GM23338 (cell line): Measurements from ENCODE around the gene XPO6. TPM values are rescaled to one million over a fixed set of nuclear protein-coding genes. Genes with fewer than 3 reads are reported as not detected.

Experiments used
- ATAC-seq: fragments of 200-7000 bp; cut with Tn5 transposase; 3 replicates; pipeline ENCODE4 v1.9.1; 2020
- DNase-seq: peaks from one replicate; pipeline ENCODE4 v3.0.0-alpha.2; 2015; ENCODE audit warnings: low spot score
- H2AFZ ChIP-seq: fragments of 200-600 bp; sonication (generic); 2 replicates; pipeline ENCODE4 v1.8.0; 2016; ENCODE audit warnings: antibody characterized with exemption, mild to moderate bottlenecking, moderate library complexity
- H3F3A ChIP-seq: fragments of 200-600 bp; sonication (generic); replicated peaks from 2 replicates; pipeline ENCODE4 v1.8.0; 2017; ENCODE audit warnings: antibody characterized with exemption, mixed run types, low read depth
- H3K27ac ChIP-seq: fragments of 200-600 bp; sonication (generic); 2 replicates; pipeline ENCODE4 v1.6.1; 2016; ENCODE audit warnings: low read depth
- H3K27me3 ChIP-seq: fragments of 200-600 bp; sonication (generic); 2 replicates; pipeline ENCODE4 v1.8.0; 2016; ENCODE audit warnings: mild to moderate bottlenecking, mixed run types, moderate library complexity; ENCODE audit not compliant: insufficient read depth
- H3K36me3 ChIP-seq: fragments of 200-600 bp; sonication (generic); 2 replicates; pipeline ENCODE4 v1.8.0; 2016; ENCODE audit warnings: mild to moderate bottlenecking; ENCODE audit not compliant: insufficient read depth
- H3K4me1 ChIP-seq: fragments of 200-600 bp; sonication (generic); 2 replicates; pipeline ENCODE4 v1.8.0; 2016; ENCODE audit warnings: mild to moderate bottlenecking, moderate library complexity; ENCODE audit not compliant: insufficient read depth
- H3K4me2 ChIP-seq: fragments of 200-600 bp; sonication (generic); 2 replicates; pipeline ENCODE4 v1.7.1; 2017; ENCODE audit warnings: mixed run types
- H3K4me3 ChIP-seq: fragments of 200-600 bp; sonication (generic); 2 replicates; pipeline ENCODE4 v1.6.1; 2016; ENCODE audit warnings: mixed run types
- H3K79me2 ChIP-seq: fragments of 200-600 bp; sonication (generic); replicated peaks from 2 replicates; pipeline ENCODE4 v1.8.0; 2017; ENCODE audit warnings: mild to moderate bottlenecking; ENCODE audit not compliant: insufficient read depth
- H3K9me2 ChIP-seq: fragments of 200-600 bp; sonication (generic); 2 replicates; pipeline ENCODE4 v1.8.0; 2017; ENCODE audit not compliant: insufficient read depth
- H4K20me1 ChIP-seq: fragments of 200-600 bp; sonication (generic); replicated peaks from 2 replicates; pipeline ENCODE4 v1.8.0; 2017; ENCODE audit warnings: mild to moderate bottlenecking; ENCODE audit not compliant: insufficient read depth
- H3K27ac Mint-ChIP-seq: 2 replicates; pipeline ENCODE4 v1.8.0; 2020; ENCODE audit warnings: inconsistent platforms, mild to moderate bottlenecking, moderate library complexity, mixed read lengths
- H3K27me3 Mint-ChIP-seq: 3 replicates; pipeline ENCODE4 v1.8.0; 2022; ENCODE audit warnings: low read depth, mild to moderate bottlenecking, moderate library complexity, mixed read lengths, inconsistent platforms; ENCODE audit not compliant: insufficient read depth, poor library complexity
- H3K36me3 Mint-ChIP-seq: 3 replicates; pipeline ENCODE4 v1.8.0; 2021; ENCODE audit warnings: low read depth, mild to moderate bottlenecking, inconsistent platforms, moderate library complexity, mixed read lengths
- H3K4me1 Mint-ChIP-seq: 3 replicates; pipeline ENCODE4 v1.8.0; 2020; ENCODE audit warnings: mild to moderate bottlenecking, inconsistent platforms, mixed read lengths
- H3K4me3 Mint-ChIP-seq: 3 replicates; pipeline ENCODE4 v1.8.0; 2021; ENCODE audit warnings: moderate library complexity, mild to moderate bottlenecking, inconsistent platforms, mixed read lengths
- H3K9me3 Mint-ChIP-seq: 3 replicates; pipeline ENCODE4 v1.8.0; 2020; ENCODE audit warnings: moderate library complexity, mild to moderate bottlenecking, inconsistent platforms, mixed read lengths
- JUNB ChIP-seq: IDR thresholded peaks from one replicate; pipeline ENCODE4 v1.6.1; 2016; ENCODE audit warnings: antibody characterized with exemption; ENCODE audit not compliant: unreplicated experiment
- NANOG ChIP-seq: IDR thresholded peaks from 2 replicates; pipeline ENCODE4 v1.6.1; 2016; ENCODE audit warnings: antibody characterized with exemption, borderline replicate concordance
- REST ChIP-seq: IDR thresholded peaks from one replicate; pipeline ENCODE4 v1.6.1; 2018; ENCODE audit warnings: antibody characterized with exemption; ENCODE audit not compliant: unreplicated experiment
- STAT1 ChIP-seq: IDR thresholded peaks from one replicate; pipeline ENCODE4 v1.6.1; 2016; ENCODE audit warnings: antibody characterized with exemption; ENCODE audit not compliant: unreplicated experiment
- ZNF331 ChIP-seq: fragments of 250-450 bp; sonication (Bioruptor Pico); IDR thresholded peaks from 2 replicates; pipeline ENCODE4 v1.5.0; 2020; ENCODE audit warnings: low read depth, mild to moderate bottlenecking, moderate library complexity
- polyA plus RNA-seq: library from polyadenylated mRNA; unstranded; fragments of >200 nt; fragmentation: Nextera tagmentation; extraction: Ambion mirVana; gene quantifications from 2 replicates; pipeline ENCODE4 v1.2.1, GENCODE V29; 2016
- total RNA-seq: library from RNA; depleted of rRNA; stranded (reverse); fragments of >200 nt; shearing (Covaris generic); gene quantifications from 2 replicates; pipeline ENCODE4 v1.2.3, GENCODE V29; 2014
- TF ChIP-seq, protein P1 (sequence below): fragments of 250-450 bp; sonication (Bioruptor Pico); IDR thresholded peaks from 2 replicates; pipeline ENCODE4 v1.5.0; 2020; ENCODE audit warnings: mild to moderate bottlenecking, moderate library complexity

Gene XPO6
- total and polyA plus RNA-seq, 2 experiments from 2014 or later: 83.9 to 178 TPM

- TF ChIP-seq, protein P1, sequence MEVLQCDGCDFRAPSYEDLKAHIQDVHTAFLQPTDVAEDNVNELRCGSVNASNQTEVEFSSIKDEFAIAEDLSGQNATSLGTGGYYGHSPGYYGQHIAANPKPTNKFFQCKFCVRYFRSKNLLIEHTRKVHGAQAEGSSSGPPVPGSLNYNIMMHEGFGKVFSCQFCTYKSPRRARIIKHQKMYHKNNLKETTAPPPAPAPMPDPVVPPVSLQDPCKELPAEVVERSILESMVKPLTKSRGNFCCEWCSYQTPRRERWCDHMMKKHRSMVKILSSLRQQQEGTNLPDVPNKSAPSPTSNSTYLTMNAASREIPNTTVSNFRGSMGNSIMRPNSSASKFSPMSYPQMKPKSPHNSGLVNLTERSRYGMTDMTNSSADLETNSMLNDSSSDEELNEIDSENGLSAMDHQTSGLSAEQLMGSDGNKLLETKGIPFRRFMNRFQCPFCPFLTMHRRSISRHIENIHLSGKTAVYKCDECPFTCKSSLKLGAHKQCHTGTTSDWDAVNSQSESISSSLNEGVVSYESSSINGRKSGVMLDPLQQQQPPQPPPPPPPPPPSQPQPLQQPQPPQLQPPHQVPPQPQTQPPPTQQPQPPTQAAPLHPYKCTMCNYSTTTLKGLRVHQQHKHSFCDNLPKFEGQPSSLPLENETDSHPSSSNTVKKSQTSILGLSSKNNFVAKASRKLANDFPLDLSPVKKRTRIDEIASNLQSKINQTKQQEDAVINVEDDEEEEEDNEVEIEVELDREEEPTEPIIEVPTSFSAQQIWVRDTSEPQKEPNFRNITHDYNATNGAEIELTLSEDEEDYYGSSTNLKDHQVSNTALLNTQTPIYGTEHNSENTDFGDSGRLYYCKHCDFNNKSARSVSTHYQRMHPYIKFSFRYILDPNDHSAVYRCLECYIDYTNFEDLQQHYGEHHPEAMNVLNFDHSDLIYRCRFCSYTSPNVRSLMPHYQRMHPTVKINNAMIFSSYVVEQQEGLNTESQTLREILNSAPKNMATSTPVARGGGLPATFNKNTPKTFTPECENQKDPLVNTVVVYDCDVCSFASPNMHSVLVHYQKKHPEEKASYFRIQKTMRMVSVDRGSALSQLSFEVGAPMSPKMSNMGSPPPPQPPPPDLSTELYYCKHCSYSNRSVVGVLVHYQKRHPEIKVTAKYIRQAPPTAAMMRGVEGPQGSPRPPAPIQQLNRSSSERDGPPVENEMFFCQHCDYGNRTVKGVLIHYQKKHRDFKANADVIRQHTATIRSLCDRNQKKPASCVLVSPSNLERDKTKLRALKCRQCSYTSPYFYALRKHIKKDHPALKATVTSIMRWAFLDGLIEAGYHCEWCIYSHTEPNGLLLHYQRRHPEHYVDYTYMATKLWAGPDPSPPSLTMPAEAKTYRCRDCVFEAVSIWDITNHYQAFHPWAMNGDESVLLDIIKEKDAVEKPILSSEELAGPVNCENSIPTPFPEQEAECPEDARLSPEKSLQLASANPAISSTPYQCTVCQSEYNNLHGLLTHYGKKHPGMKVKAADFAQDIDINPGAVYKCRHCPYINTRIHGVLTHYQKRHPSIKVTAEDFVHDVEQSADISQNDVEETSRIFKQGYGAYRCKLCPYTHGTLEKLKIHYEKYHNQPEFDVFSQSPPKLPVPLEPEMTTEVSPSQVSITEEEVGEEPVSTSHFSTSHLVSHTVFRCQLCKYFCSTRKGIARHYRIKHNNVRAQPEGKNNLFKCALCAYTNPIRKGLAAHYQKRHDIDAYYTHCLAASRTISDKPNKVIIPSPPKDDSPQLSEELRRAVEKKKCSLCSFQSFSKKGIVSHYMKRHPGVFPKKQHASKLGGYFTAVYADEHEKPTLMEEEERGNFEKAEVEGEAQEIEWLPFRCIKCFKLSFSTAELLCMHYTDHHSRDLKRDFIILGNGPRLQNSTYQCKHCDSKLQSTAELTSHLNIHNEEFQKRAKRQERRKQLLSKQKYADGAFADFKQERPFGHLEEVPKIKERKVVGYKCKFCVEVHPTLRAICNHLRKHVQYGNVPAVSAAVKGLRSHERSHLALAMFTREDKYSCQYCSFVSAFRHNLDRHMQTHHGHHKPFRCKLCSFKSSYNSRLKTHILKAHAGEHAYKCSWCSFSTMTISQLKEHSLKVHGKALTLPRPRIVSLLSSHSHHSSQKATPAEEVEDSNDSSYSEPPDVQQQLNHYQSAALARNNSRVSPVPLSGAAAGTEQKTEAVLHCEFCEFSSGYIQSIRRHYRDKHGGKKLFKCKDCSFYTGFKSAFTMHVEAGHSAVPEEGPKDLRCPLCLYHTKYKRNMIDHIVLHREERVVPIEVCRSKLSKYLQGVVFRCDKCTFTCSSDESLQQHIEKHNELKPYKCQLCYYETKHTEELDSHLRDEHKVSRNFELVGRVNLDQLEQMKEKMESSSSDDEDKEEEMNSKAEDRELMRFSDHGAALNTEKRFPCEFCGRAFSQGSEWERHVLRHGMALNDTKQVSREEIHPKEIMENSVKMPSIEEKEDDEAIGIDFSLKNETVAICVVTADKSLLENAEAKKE (CRISPR knock-in tag): no peak
- TF ChIP-seq REST: no peak
These were observed 105.8 kb downstream of the XPO6 start (continued) for GRCh38 chr16:28105954-28106353.

GRCh38 chr16:28105297-28105696, 106.5 kb downstream of the XPO6 start:
- Histone ChIP-seq H4K20me1 (peaks cover 11% of the 10 kb centered on the region), H3K9me2 (no peaks in the 10 kb centered on the region), H3K4me2 (no peak overlapping the region), H3K4me3 (no peak overlapping the region), H3K36me3 (peaks cover 38% of the 10 kb centered on the region), H3F3A (no peaks in the 10 kb centered on the region), H3K4me1 (no peaks in the 10 kb centered on the region), H3K79me2 (peaks cover 6% of the 10 kb centered on the region), H3K27me3 (no peaks in the 10 kb centered on the region), H3K27ac (no peak overlapping the region), H2AFZ (no peak overlapping the region)
- DNase-seq: no peak
- no peak for ATAC-seq
- Mint-ChIP-seq H3K4me1 (no peaks in the 10 kb centered on the region), H3K9me3 (no peaks in the 10 kb centered on the region), H3K36me3 (peaks cover 82% of the 10 kb centered on the region), H3K27me3 (peaks cover 7% of the 10 kb centered on the region), H3K4me3 (no peak overlapping the region), H3K27ac (no peak overlapping the region)
- TF ChIP-seq, protein P1 (CRISPR knock-in tag): no peak
- TF ChIP-seq STAT1 (no peak), NANOG (no peak), ZNF331 (CRISPR knock-in tag) (no peak), JUNB (no peak)
